ENCODE measurements around the gene GGTLC1.

GGTLC1 gene

DNA sequence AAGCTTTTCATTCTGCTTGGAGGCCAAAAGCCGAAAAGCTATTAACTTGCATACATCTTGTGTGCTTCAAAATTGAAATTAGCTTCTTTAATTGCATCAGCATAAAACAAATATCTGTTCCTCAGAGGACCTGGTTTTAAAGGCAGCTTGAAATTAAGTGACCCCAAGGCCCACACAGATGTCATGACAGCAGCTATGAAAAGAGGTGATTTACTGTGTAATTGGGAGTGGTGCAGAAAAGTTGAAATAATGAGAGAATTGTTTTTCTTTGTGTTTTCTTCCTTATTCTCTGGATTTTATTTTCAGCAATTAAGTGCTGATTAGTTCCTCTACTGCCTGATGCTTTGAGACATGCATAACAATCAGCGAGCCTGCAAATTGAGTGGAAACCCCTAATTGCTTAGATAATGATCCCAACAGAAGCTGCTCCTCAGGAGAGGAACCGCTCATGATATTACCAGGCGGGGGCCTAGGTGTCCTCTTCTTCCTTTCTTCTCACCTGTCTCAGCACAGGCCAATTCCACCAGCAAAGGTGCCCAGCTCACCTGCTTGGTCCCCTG is 34.1 kb upstream of the GGTLC1 start:
- TF ChIP-seq, protein P1, sequence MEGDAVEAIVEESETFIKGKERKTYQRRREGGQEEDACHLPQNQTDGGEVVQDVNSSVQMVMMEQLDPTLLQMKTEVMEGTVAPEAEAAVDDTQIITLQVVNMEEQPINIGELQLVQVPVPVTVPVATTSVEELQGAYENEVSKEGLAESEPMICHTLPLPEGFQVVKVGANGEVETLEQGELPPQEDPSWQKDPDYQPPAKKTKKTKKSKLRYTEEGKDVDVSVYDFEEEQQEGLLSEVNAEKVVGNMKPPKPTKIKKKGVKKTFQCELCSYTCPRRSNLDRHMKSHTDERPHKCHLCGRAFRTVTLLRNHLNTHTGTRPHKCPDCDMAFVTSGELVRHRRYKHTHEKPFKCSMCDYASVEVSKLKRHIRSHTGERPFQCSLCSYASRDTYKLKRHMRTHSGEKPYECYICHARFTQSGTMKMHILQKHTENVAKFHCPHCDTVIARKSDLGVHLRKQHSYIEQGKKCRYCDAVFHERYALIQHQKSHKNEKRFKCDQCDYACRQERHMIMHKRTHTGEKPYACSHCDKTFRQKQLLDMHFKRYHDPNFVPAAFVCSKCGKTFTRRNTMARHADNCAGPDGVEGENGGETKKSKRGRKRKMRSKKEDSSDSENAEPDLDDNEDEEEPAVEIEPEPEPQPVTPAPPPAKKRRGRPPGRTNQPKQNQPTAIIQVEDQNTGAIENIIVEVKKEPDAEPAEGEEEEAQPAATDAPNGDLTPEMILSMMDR (IDR thresholded peaks at IDR 0.05; ENCODE audit: low read depth, low read length, missing control alignments) = no peak
- in situ Hi-C loops (cut with HindIII; ENCODE audit: low sequenced_read_pairs) = no loop called here
- no peak overlapping the region for H3K4me3 ChIP-seq (ENCODE audit: low read depth, low read length)

DNA sequence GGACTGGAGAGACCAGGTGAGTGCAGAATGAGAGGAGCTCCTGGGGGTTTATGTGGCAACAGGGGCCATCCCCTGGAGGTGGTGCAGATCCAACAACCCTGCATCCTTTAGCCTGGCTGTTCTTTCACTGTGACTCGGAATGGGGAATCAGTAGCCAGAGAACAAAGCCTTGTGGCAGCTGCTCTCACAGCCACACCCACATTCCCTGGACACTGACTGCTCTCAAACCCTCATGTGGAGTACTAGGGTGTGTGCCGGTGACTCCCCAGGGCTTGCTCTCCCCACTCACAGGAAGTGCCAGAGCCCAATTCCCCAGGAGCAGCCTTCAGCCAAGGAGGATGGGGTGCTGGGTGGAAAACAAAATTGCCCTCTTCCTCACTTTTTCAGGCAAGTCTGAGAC is 30.2 kb upstream of the GGTLC1 start:
- DNase-seq (ENCODE audit: low read depth) = no peak
- in situ Hi-C loops (cut with HindIII; ENCODE audit: low sequenced_read_pairs) = no loop called here
- TF ChIP-seq, protein P1 (IDR thresholded peaks at IDR 0.05; ENCODE audit: low read depth, low read length, missing control alignments) = no peak
- no peak overlapping the region for H3K4me3 ChIP-seq (ENCODE audit: low read depth, low read length)

More for the DNA sequence above, 34.1 kb upstream of the GGTLC1 start:
- DNase-seq (ENCODE audit: low read depth) = no peak

DNA sequence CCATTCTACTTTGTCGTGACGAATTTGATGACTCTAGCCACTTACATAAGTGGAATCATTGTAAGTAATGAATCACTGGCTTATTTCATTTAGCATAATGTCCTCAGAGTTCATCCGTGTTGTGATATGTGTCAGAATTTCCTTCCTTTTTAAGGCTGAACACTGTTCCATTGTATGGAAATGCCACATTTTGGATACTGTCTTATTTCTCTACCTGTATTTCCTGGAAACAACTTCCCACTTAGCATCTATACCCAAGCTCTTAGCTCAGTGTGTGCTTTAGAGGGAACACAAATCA is 28.8 kb upstream of the GGTLC1 start:
- in situ Hi-C loops (cut with HindIII; ENCODE audit: low sequenced_read_pairs) = no loop called here
- TF ChIP-seq, protein P1 (IDR thresholded peaks at IDR 0.05; ENCODE audit: low read depth, low read length, missing control alignments) = no peak
- no peak for DNase-seq (ENCODE audit: low read depth)

DNA sequence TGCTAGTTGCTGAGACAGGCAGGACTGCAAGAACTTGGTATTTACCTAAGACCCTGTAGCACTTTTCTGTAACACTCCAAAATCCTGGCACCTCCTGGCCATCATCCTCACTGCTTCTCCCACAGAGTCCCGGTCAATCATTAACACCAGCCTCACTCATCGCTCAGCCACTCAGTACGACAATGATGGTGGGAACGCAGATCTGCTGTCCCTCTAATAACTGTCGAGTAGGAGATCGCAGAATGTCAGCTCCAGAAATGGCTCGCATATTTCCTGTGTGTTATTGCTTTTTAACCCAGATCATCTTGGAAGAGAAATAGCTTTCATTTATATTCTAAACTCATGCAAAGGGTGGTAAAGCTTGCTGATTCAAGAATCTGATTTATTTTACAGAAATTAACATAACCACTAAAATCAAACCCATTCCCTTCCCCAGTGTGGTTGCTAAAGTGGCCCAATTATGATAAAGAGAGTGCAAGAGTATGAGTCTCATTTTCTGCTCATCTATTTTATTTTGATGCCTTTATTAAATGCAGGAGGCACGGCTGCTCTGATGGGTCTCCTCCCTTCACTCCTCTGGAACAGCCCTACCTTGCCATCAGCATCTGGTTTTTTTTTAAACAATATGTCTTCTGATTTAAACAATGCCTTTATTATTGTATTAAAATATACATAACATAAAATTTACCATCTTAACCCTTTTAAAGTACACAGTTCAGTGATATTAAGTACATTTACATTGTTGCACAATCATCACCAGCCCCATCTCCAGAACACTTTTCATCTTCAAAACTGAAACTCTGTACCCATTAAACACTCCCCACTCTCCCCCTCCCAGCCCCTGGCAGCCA is 28.3 kb upstream of the GGTLC1 start:
- in situ Hi-C loops (cut with HindIII; ENCODE audit: low sequenced_read_pairs) = no loop called here
- DNase-seq (ENCODE audit: low read depth) = no peak
- H3K4me3 ChIP-seq (ENCODE audit: low read depth, low read length) = no peak overlapping the region
- TF ChIP-seq, protein P1 (IDR thresholded peaks at IDR 0.05; ENCODE audit: low read depth, low read length, missing control alignments) = no peak

More for the DNA sequence above, 28.8 kb upstream of the GGTLC1 start:
- H3K4me3 ChIP-seq (ENCODE audit: low read depth, low read length) = no peak overlapping the region

DNA sequence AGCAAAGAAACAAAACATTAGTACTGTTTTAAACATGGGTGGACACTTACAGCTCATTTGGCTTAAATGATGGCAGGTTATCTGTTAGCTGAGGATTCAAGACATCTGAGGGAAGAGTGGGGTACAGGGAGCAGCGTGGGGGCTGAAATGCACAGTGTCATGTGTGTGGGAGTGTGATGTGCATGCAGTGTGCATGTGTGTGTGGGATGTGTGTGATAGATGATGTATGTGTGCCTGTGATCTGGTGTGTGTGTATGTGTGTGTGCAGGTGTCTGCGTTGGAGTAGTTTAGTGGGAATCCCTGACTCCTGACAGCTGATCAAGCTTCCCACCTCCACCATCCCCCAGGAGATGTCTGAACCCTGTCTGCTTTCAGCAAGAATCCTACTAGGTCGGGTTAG is 25.4 kb upstream of the GGTLC1 start:
- in situ Hi-C loops (cut with HindIII; ENCODE audit: low sequenced_read_pairs) = no loop called here
- TF ChIP-seq, protein P1 (IDR thresholded peaks at IDR 0.05; ENCODE audit: low read depth, low read length, missing control alignments) = no peak

DNA sequence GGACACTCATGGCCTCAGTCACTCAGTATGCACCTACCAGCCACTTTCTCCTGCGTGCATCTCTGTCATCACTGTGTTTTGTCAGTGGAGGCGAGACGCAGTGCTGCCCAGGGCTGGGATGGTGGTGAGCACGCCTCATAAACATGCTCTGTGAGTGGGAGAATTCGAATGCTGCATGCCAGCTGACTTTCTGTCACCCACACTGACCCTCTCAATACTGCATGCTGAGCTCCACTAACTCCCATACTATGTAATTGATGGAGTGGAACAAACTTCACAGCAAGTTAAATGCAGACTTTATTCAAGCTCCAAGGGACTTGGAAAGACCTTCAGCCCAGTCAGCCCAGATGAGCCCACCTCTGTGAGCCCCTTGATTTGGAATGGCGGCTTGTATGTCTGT is 22.7 kb upstream of the GGTLC1 start:
- in situ Hi-C loops (cut with HindIII; ENCODE audit: low sequenced_read_pairs) = no loop called here
- H3K4me3 ChIP-seq (ENCODE audit: low read depth, low read length) = no peak overlapping the region
- TF ChIP-seq, protein P1 (IDR thresholded peaks at IDR 0.05; ENCODE audit: low read depth, low read length, missing control alignments) = no peak
- DNase-seq (ENCODE audit: low read depth) = no peak

More for the DNA sequence above, 25.4 kb upstream of the GGTLC1 start:
- no peak for DNase-seq (ENCODE audit: low read depth)
- H3K4me3 ChIP-seq (ENCODE audit: low read depth, low read length) = no peak overlapping the region

All from astrocyte of the cerebellum (primary cell).